ENCODE data around the gene PAQR5.
"Not testable (repeated sequence)": the region's sequence is repeated elsewhere in the genome, so short reads cannot be mapped to it uniquely, and the experiment has no call there.

The PAQR5 gene

GRCh38 chr15:69415381-69415780 is 116.7 kb downstream of the PAQR5 start:
- DNase-seq (ENCODE audit: low read depth in 1 of 2, low spot score in 1 of 2) = no peak

DNA sequence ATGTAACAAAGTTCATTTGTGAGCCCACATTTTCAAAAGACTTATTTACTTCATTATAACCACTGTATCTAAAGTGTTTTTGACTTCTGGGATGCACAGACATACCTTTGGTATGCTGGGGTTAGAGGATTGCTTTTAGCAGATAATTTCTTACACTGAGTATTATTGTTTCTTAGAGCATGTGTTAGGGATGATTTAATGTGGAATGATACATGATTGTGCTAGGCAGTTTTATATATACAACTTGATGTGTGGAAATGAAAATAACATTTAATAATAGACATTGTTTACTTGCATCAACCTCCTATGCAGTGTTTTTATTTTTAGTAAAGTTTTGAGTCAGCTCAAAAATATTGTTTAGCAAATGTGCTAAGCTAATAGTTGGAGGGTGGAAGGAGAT is 118.9 kb downstream of the PAQR5 start:
- DNase-seq (ENCODE audit: low read depth in 1 of 2, low spot score in 1 of 2) = no peak

DNA sequence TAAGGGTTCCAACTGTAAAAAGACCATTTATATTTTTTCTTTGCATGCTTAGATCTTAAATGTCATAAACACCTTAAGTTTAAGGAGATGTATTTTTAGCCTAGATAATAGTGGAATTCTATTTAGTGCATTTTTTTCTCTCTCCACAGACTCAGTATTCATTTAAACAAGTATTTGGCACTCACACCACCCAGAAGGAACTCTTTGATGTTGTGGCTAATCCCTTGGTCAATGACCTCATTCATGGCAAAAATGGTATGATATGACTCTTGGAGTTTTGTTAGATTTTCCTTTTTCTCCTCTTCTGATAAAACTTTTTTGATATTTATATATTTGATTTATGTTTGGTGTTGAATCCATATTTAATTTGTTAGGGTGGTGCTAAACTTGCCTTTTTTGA is 122.8 kb downstream of the PAQR5 start:
- no peak for DNase-seq (ENCODE audit: low read depth in 1 of 2, low spot score in 1 of 2)

GRCh38 chr15:69422336-69422895 is 123.7 kb downstream of the PAQR5 start:
- DNase-seq (ENCODE audit: low read depth in 1 of 2, low spot score in 1 of 2) = no peak

- no peak for DNase-seq (ENCODE audit: low read depth in 1 of 2, low spot score in 1 of 2)
Observed at GRCh38 chr15:69424001-69424400, 125.3 kb downstream of the PAQR5 start.

GRCh38 chr15:69424748-69425413 is 126.2 kb downstream of the PAQR5 start:
- DNase-seq (ENCODE audit: low read depth in 1 of 2, low spot score in 1 of 2) = no peak

DNA sequence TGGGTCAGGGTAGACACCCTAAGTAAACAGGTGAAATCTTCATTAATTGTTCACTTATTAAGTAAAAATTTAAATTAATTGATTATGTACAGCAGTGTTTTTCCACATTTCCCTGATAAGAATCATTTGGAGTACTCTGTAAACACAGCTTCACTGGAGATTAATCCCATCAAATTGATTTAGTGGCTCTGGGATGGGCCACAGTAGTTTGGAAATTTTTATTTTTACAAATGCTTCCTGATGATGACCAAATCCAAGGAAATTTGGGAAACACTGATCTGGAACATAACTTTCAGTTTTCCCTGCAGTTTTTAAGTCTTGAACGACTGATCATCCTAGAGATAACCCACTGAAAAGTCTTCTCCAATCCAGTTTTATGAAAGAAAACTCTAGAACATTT is 135.1 kb downstream of the PAQR5 start:
- DNase-seq (ENCODE audit: low read depth in 1 of 2, low spot score in 1 of 2) = no peak

DNA sequence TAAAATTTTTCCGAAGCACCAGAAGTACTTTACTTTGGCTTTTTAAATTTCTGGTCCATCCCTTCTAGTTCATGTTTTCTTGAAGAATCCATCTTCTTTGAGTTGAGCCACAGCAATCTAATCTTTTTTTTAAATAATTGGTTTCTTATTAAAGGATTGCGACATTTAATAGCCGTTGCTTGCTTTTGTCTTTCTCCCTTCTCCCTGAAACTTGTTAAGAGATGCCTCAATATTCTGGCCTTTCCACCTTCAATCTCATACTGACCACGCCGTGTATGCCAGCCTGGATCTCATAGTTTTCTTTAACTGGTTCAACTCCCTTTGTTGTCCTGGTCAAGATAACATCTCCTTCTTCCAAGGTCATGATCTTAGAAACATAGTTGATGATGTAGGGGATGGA is 135.5 kb downstream of the PAQR5 start:
- DNase-seq (ENCODE audit: low read depth in 1 of 2, low spot score in 1 of 2) = no peak

DNA sequence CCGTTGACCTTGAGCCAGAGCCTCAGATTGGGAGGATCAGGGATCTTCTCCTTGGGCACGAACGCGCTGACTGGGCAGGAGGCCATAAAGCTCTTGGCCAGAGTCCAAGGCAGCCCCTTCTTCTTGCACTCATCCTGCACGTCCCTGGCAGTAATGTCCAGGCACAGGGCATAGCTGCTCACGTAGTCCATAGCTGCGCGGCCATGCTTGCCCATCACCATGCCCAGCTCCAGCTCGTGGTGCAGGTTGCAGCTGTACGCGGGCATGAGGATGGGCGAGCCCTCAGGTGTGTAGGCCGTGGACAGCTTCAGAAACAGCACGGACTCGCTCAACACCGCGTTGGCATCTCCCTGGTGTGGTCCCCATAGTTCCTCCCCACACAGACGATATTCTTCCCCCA is 136.0 kb downstream of the PAQR5 start:
- DNase-seq (ENCODE audit: low read depth in 1 of 2, low spot score in 1 of 2) = no peak

DNA sequence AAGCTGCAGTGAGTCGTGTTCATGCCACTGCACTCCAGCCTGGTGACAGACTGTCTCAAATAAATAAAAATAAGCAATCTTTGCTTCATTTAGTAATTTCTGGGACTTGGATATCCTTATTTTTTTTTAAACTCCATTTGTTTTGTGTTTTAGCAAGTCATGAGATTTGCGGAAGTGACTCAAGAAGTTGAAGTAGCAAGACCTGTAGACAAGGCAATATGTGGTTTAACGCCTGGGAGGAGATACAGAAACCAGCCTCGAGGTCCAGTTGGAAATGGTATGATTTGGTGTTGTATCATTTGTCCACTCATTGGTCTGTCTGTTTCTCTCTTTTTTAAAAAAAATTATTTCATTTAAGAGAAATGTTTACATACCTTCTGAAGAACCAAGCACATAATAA is 137.3 kb downstream of the PAQR5 start:
- DNase-seq (ENCODE audit: low read depth in 1 of 2, low spot score in 1 of 2) = no peak

GRCh38 chr15:69436951-69437350 is 138.2 kb downstream of the PAQR5 start:
- no peak for DNase-seq (ENCODE audit: low read depth in 1 of 2, low spot score in 1 of 2)

DNA sequence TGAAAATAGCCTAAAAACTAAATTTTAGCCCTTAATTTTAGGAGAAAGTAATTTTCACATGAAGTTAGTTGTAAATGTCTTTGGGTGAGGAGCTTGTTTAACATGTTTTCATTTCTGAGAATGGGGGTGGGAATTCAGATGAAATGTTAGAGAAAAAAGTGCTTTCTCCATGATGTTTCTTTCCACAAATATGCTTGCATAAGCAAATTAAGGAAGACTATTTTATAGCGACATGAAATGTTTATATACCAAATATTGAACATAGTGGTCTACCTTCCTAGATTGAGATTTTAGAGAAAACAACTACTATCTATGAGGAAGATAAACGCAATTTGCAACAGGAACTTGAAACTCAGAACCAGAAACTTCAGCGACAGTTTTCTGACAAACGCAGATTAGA is 140.9 kb downstream of the PAQR5 start:
- no peak for DNase-seq (ENCODE audit: low read depth in 1 of 2, low spot score in 1 of 2)

DNA sequence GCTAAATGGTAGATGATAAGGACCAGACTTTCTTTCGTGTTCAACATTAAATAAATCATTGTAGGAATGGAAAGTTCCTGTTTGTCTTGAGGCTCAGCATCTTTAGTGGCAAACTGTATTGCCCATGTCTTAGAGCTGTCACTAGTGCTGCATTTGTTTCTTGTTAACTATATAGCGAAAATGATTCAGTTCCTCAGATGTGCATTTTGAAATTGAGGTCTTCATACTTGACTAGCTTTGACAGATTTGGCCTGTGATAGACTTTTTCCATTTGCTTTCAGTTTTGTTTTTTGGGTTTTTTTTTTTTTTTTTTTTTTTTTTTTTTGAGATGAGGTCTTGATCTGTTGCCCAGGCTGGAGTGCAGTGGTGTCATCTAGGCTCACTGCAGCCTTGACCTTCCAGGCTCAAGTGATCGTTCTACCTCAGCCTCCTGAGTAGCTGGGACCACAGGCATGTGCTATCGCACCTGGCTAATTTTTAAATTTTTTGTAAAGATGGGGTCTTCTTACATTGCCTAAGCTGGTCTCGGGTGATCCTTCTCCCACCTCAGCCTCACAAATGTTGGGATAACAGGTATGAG is 144.4 kb downstream of the PAQR5 start:
- DNase-seq (ENCODE audit: low read depth in 1 of 2, low spot score in 1 of 2) = no peak

DNA sequence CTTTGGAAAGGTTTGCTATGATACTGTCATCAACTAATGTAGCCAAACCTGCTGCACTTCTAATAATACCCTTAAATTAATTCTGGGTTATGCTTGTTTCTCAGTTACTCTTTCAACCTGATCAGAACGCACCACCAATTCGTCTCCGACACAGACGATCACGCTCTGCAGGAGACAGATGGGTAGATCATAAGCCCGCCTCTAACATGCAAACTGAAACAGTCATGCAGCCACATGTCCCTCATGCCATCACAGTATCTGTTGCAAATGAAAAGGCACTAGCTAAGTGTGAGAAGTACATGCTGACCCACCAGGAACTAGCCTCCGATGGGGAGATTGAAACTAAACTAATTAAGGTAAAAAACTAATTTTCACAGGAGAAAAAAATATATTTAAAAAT is 146.0 kb downstream of the PAQR5 start:
- DNase-seq (ENCODE audit: low read depth in 1 of 2, low spot score in 1 of 2) = no peak

- DNase-seq (ENCODE audit: low read depth in 1 of 2, low spot score in 1 of 2) = no peak
Observed at GRCh38 chr15:69446953-69447352, 148.2 kb downstream of the PAQR5 start.

- not testable (repeated sequence) for DNase-seq (ENCODE audit: low read depth in 1 of 2, low spot score in 1 of 2)
Observed at GRCh38 chr15:69450221-69450620, 151.5 kb downstream of the PAQR5 start.

- DNase-seq (ENCODE audit: low read depth in 1 of 2, low spot score in 1 of 2) = no peak
Observed at GRCh38 chr15:69450968-69451695, 152.4 kb downstream of the PAQR5 start.

GRCh38 chr15:69451951-69452691 is 153.4 kb downstream of the PAQR5 start:
- DNase-seq (ENCODE audit: low read depth in 1 of 2, low spot score in 1 of 2) = no peak

DNA sequence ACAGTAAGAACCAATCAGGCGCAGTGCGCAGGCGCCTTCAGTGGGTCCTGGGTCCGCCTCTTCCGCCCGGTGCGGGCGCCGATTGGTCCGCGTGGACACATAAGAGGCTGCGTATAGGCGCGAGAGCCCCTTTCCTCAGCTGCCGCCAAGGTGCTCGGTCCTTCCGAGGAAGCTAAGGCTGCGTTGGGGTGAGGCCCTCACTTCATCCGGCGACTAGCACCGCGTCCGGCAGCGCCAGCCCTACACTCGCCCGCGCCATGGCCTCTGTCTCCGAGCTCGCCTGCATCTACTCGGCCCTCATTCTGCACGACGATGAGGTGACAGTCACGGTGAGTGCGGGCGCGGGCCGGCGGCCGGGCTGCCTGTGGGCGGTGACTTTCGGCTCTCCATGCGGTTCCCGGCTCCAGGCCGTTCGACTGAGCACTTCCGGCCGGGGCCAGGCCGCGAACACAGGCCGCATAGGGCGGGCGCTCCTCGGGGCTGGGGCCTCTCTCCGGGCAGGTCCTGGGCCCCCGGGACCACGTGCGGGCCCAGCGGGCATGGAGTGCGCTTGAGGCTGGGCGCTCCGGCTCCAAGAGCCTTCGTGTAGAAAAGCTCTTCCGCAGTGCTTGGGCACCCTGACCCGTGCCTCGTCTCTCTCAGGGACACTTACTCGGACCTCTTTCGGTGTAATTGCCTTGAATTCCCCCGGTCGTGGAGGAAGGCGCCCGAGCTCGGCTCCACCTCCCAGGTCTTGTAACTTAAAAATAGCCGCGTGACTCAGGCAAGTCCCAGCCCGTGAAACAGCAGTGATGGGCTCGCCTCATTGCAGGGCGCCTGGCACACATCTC is 154.2 kb downstream of the PAQR5 start, which contains the start of gene RPLP1:
Gene RPLP1, plus strand, starts transcription at position 127 of the 830 bp plus-strand sequence. Its CDS starts 131 bp downstream, at position 258.
- DNase-seq (ENCODE audit: low read depth in 1 of 2, low spot score in 1 of 2) = peak; percentile 89 to 94

GRCh38 chr15:69454953-69455352 is 156.2 kb downstream of the PAQR5 start:
- DNase-seq (ENCODE audit: low read depth in 1 of 2, low spot score in 1 of 2) = no peak

Data from activated T-helper 1 cell treated with anti-CD3 and anti-CD28 coated beads, Interleukin-2, amount 50 U/mL, for 16 hours (primary cell).